OCI-LY7 (cell line): ENCODE results near the gene COL11A2. TPM values are rescaled to one million over a fixed set of nuclear protein-coding genes. Genes with fewer than 3 reads are reported as not detected.

Source experiments
- BruUV-seq: library from RNA; stranded (reverse); fragments of 400-500 nt; replicated peaks from 2 replicates; lab custom pipeline; 2021; lab: Mats Ljungman, UMichigan
- CTCF ChIA-PET: fragments of 300-600 bp; sonication (Branson Sonifier 250); formaldehyde crosslinking; loops from one replicate; lab custom pipeline; 2022; ENCODE audit warnings: antibody characterized with exemption; ENCODE audit not compliant: unreplicated experiment; lab: Charles Lee
- POLR2A ChIA-PET: fragments of 300-600 bp; sonication (Branson Sonifier 250); formaldehyde crosslinking; loops from one replicate; lab custom pipeline; 2022; ENCODE audit warnings: antibody characterized with exemption; lab: Charles Lee
- DNase-seq: peaks from one replicate; pipeline ENCODE4 v3.0.0-alpha.2; 2015; ENCODE audit warnings: low spot score
- H2AFZ ChIP-seq: fragments of 200-600 bp; sonication (generic), shearing (Covaris generic); 2 replicates; pipeline ENCODE4 v1.6.1; 2014; ENCODE audit warnings: mild to moderate bottlenecking, antibody characterized with exemption, low read length, moderate library complexity
- H3K27ac ChIP-seq: fragments of 200-600 bp; sonication (generic); 2 replicates; pipeline ENCODE4 v1.5.1; 2014; ENCODE audit warnings: mixed run types, low read depth, mild to moderate bottlenecking, moderate library complexity, low read length, inconsistent platforms; ENCODE audit not compliant: poor library complexity, severe bottlenecking
- H3K36me3 ChIP-seq: fragments of 200-600 bp; sonication (generic); 2 replicates; pipeline ENCODE4 v1.6.1; 2014; ENCODE audit warnings: mild to moderate bottlenecking, antibody characterized with exemption, low read length, moderate library complexity, mixed read lengths; ENCODE audit not compliant: insufficient read depth
- H3K4me1 ChIP-seq: fragments of 200-600 bp; sonication (generic); 2 replicates; pipeline ENCODE4 v1.5.1; 2014; ENCODE audit warnings: mild to moderate bottlenecking, low read length; ENCODE audit not compliant: insufficient read depth, poor library complexity, severe bottlenecking
- H3K4me2 ChIP-seq: fragments of 200-600 bp; sonication (generic); 2 replicates; pipeline ENCODE4 v1.6.1; 2014; ENCODE audit warnings: mild to moderate bottlenecking, low read length
- H3K4me3 ChIP-seq: fragments of 200-600 bp; sonication (generic); 2 replicates; pipeline ENCODE4 v1.5.1; 2014; ENCODE audit warnings: mild to moderate bottlenecking, low read depth, low read length; ENCODE audit not compliant: poor library complexity, severe bottlenecking
- H3K79me2 ChIP-seq: fragments of 200-600 bp; sonication (generic); 2 replicates; pipeline ENCODE4 v1.6.1; 2016; ENCODE audit warnings: low read depth, mild to moderate bottlenecking, low read length, moderate library complexity, mixed read lengths; ENCODE audit not compliant: insufficient read depth
- H3K9me2 ChIP-seq: fragments of 200-600 bp; sonication (generic); 2 replicates; pipeline ENCODE4 v1.6.1; 2016; ENCODE audit warnings: mild to moderate bottlenecking, low read length, mixed read lengths; ENCODE audit not compliant: insufficient read depth
- H3K9me3 ChIP-seq: fragments of 200-600 bp; sonication (generic); 2 replicates; pipeline ENCODE4 v1.6.1; 2014; ENCODE audit warnings: mild to moderate bottlenecking, mixed run types, low read length, mixed read lengths
- H4K20me1 ChIP-seq: fragments of 200-600 bp; sonication (generic); 2 replicates; pipeline ENCODE4 v1.6.1; 2014; ENCODE audit warnings: mild to moderate bottlenecking, antibody characterized with exemption, low read length, moderate library complexity, mixed read lengths; ENCODE audit not compliant: insufficient read depth
- CTCF ChIP-seq: fragments of 200-600 bp; sonication (generic); conservative IDR thresholded peaks from 2 replicates; pipeline ENCODE4 v1.5.1; 2014; ENCODE audit warnings: mild to moderate bottlenecking, antibody characterized with exemption, low read length, moderate library complexity, mixed read lengths
- EZH2phosphoT487 ChIP-seq: fragments of 200-600 bp; sonication (generic); IDR thresholded peaks from 2 replicates; pipeline ENCODE4 v1.6.1; 2018; ENCODE audit warnings: low read depth, borderline replicate concordance, mild to moderate bottlenecking, mixed run types, antibody characterized with exemption, low read length, moderate library complexity, mixed read lengths
- intact Hi-C: fragments of 100-400 bp; cut with micrococcal nuclease; formaldehyde crosslinking; loops from one replicate; pipeline ENCODE4 v1.10.0; 2022; ENCODE audit not compliant: unreplicated experiment
- total RNA-seq, 2 experiments: library from RNA; depleted of rRNA in 1 of 2; stranded (reverse); fragments of >200 nt in 1 of 2; shearing (Covaris generic) in 1 of 2; gene quantifications; 2 replicates each; pipeline ENCODE4 v1.2.3, GENCODE V29; 2014 to 2022

Gene COL11A2
- total RNA-seq, 2 experiments from 2014 or later = 4.5 to 5.2 TPM

- H3K4me2 ChIP-seq = no peak overlapping the region
- intact Hi-C loops = no loop called here
- peaks cover 11% of the 10 kb centered on the region; the same call in 1 of the 2 replicates for H3K9me3 ChIP-seq
- H4K20me1 ChIP-seq = no peaks in the 10 kb centered on the region
- H3K4me1 ChIP-seq = no peaks in the 10 kb centered on the region
- TF ChIP-seq EZH2phosphoT487 = no peak
- TF ChIP-seq CTCF = no peak
- no peak for DNase-seq
- H2AFZ ChIP-seq = no peak overlapping the region
- no peaks in the 10 kb centered on the region for H3K79me2 ChIP-seq
- POLR2A ChIA-PET = no interaction called here
- H3K27ac ChIP-seq = no peak overlapping the region
- no peaks in the 10 kb centered on the region for H3K9me2 ChIP-seq
- H3K36me3 ChIP-seq = no peaks in the 10 kb centered on the region
- no TSS peak for BruUV-seq
- H3K4me3 ChIP-seq = no peak overlapping the region
- CTCF ChIA-PET = interaction anchor here (0.5 kb wide), 1 partner anchor 66 kb away, joined by 10 read pairs; no protein-coding TSS in a partner anchor
These were observed 67.8 kb downstream of the COL11A2 start for GRCh38 chr6:33124525-33124901.

GRCh38 chr6:33123732-33124524 is 68.3 kb downstream of the COL11A2 start:
- no peaks in the 10 kb centered on the region for H3K9me2 ChIP-seq
- no TSS peak for BruUV-seq
- intact Hi-C loops = loop anchor here (1.0 kb wide), 1 partner anchor 124 kb away; no protein-coding TSS in a partner anchor
- DNase-seq = peak; percentile 67
- H3K79me2 ChIP-seq = no peaks in the 10 kb centered on the region
- no peak overlapping the region for H3K27ac ChIP-seq
- CTCF ChIA-PET = no interaction called here
- H3K36me3 ChIP-seq = no peaks in the 10 kb centered on the region
- no peaks in the 10 kb centered on the region for H3K4me1 ChIP-seq
- H3K4me2 ChIP-seq = no peak overlapping the region
- H4K20me1 ChIP-seq = no peaks in the 10 kb centered on the region
- TF ChIP-seq CTCF (peak; percentile 88), EZH2phosphoT487 (no peak)
- POLR2A ChIA-PET = no interaction called here
- no peak overlapping the region for H3K4me3 ChIP-seq
- H3K9me3 ChIP-seq = peaks cover 11% of the 10 kb centered on the region; the same call in 1 of the 2 replicates
- H2AFZ ChIP-seq = no peak overlapping the region

- H4K20me1 ChIP-seq = no peaks in the 10 kb centered on the region
- no TSS peak for BruUV-seq
- intact Hi-C loops = loop anchor here (1.0 kb wide), 1 partner anchor 125 kb away; no protein-coding TSS in a partner anchor
- H2AFZ ChIP-seq = no peak overlapping the region
- TF ChIP-seq EZH2phosphoT487 = no peak
- no peak for TF ChIP-seq CTCF
- CTCF ChIA-PET = no interaction called here
- H3K27ac ChIP-seq = no peak overlapping the region
- no peaks in the 10 kb centered on the region for H3K79me2 ChIP-seq
- peaks cover 11% of the 10 kb centered on the region; the same call in 1 of the 2 replicates for H3K9me3 ChIP-seq
- no peaks in the 10 kb centered on the region for H3K9me2 ChIP-seq
- POLR2A ChIA-PET = no interaction called here
- peaks cover 3% of the 10 kb centered on the region for H3K4me1 ChIP-seq
- no peak overlapping the region for H3K4me3 ChIP-seq
- DNase-seq = no peak
- H3K4me2 ChIP-seq = no peak overlapping the region
- no peaks in the 10 kb centered on the region for H3K36me3 ChIP-seq
These were observed 69.1 kb downstream of the COL11A2 start for GRCh38 chr6:33123181-33123580.
